Thyroid gland (tissue), 4 donors: Measurements from ENCODE around the gene NUAK2. TPM values are rescaled to one million over a fixed set of nuclear protein-coding genes. Genes with fewer than 3 reads are reported as not detected.

Experiments
- DNase-seq, 2 donors: peaks; one replicate each; pipeline ENCODE4 v3.0.0-alpha.2; 2019
- H3K27ac ChIP-seq, 3 donors: fragments of 200-600 bp; sonication (generic); 1 replicate in 2 of 3; 2 replicates in 1 of 3; pipeline ENCODE4 v1.5.1; 2016 to 2019; ENCODE audit warnings: mild to moderate bottlenecking in 1 of 3, moderate library complexity in 1 of 3
- H3K27me3 ChIP-seq: fragments of 200-600 bp; sonication (generic); one replicate; pipeline ENCODE4 v1.5.1; 2019
- H3K36me3 ChIP-seq, 2 donors: fragments of 200-600 bp; sonication (generic); one replicate each; pipeline ENCODE4 v1.5.1; 2016 to 2019
- H3K4me1 ChIP-seq, 2 donors: fragments of 200-600 bp; sonication (generic); one replicate each; pipeline ENCODE4 v1.5.1; 2017 to 2019
- H3K4me3 ChIP-seq, 3 donors: fragments of 200-600 bp; sonication (generic); replicated peaks in 1 of 3; 1 replicate in 2 of 3; 2 replicates in 1 of 3; pipeline ENCODE4 v1.5.1; 2016; ENCODE audit warnings: mild to moderate bottlenecking in 1 of 3
- H3K9me3 ChIP-seq: fragments of 200-600 bp; sonication (generic); one replicate; pipeline ENCODE4 v1.5.1; 2017
- CTCF ChIP-seq, 6 experiments: fragments of 200-600 bp in 3 of 6; fragments of 450-650 bp in 3 of 6; sonication (generic) in 3 of 6; IDR thresholded peaks; one replicate each; pipeline ENCODE4 v1.5.1; 2016 to 2019; ENCODE audit warnings: antibody characterized with exemption in 6 of 6, mild to moderate bottlenecking in 2 of 6, inconsistent platforms in 1 of 6, moderate library complexity in 1 of 6
- POLR2A ChIP-seq, 2 donors: fragments of 450-650 bp; IDR thresholded peaks; one replicate each; pipeline ENCODE4 v1.6.1; 2017; ENCODE audit warnings: antibody characterized with exemption in 2 of 2, mild to moderate bottlenecking in 2 of 2, moderate library complexity in 1 of 2
- WGBS, 2 donors: methylation state at CpG; one replicate each; pipeline ENCODE4 v1.1.5; 2017; 5-methylcytosine and 5-hydroxymethylcytosine counted together
- intact Hi-C: fragments of 100-400 bp; cut with DNase I; formaldehyde crosslinking; loops from one replicate; pipeline ENCODE4 v1.15.1; 2023
- total RNA-seq, 4 donors: library from RNA; depleted of rRNA; stranded (reverse); fragments of >200 nt; gene quantifications; one replicate each; pipeline ENCODE4 v1.2.3, GENCODE V29; 2016

NUAK2 gene
- total RNA-seq, 4 donors from 2014 or later, result 16.8 to 41.0 (median 26.8) TPM

- no peaks in the 10 kb centered on the region for H3K27me3 ChIP-seq
- no peak overlapping the region for H3K4me3 ChIP-seq
- H3K36me3 ChIP-seq, result no peaks in the 10 kb centered on the region
- H3K27ac ChIP-seq, result peak overlapping the region; percentile 44 to 74 (median 70)
- 57% methylated on average over 5 to 7 of the region's 7 CpGs for WGBS, 2 donors
- H3K9me3 ChIP-seq, result no peaks in the 10 kb centered on the region
- peaks cover 8 to 18% of the 10 kb centered on the region in 2 donors for H3K4me1 ChIP-seq
- TF ChIP-seq POLR2A (IDR thresholded peaks at IDR 0.05), result no peak
- TF ChIP-seq CTCF (IDR thresholded peaks at IDR 0.05), result no peak
- peak in 1 of 2 donors; percentile 17 for DNase-seq
- intact Hi-C loops, result no loop called here
These were observed 15.9 kb upstream of the NUAK2 start for GRCh38 chr1:205337481-205337880.

GRCh38 chr1:205335692-205336091 is 14.1 kb upstream of the NUAK2 start:
- Histone ChIP-seq H3K27ac (no peak overlapping the region), H3K36me3 (no peaks in the 10 kb centered on the region), H3K4me3 (no peak overlapping the region), H3K9me3 (no peaks in the 10 kb centered on the region), H3K4me1 (peaks cover 8 to 18% of the 10 kb centered on the region in 2 donors), H3K27me3 (no peaks in the 10 kb centered on the region)
- 3% methylated on average over 4 of the region's 4 CpGs for WGBS, 2 donors
- TF ChIP-seq POLR2A (IDR thresholded peaks at IDR 0.05) (no peak), CTCF (IDR thresholded peaks at IDR 0.05) (peak; percentile 59 to 98 (median 93))
- DNase-seq, result peak; percentile 84 to 91
- intact Hi-C loops, result no loop called here

GRCh38 chr1:205332015-205332791 is 10.7 kb upstream of the NUAK2 start:
- Histone ChIP-seq H3K4me1 (peaks cover 8 to 38% of the 10 kb centered on the region in 2 donors), H3K27me3 (no peaks in the 10 kb centered on the region), H3K9me3 (no peaks in the 10 kb centered on the region), H3K4me3 (no peak overlapping the region), H3K27ac (peak overlapping the region in 1 of 3 donors; percentile 7), H3K36me3 (no peaks in the 10 kb centered on the region)
- DNase-seq, result no peak
- intact Hi-C loops, result no loop called here
- TF ChIP-seq CTCF (IDR thresholded peaks at IDR 0.05) (no peak), POLR2A (IDR thresholded peaks at IDR 0.05) (no peak)
- WGBS, 2 donors, result 80% methylated on average over 11 of the region's 11 CpGs

GRCh38 chr1:205330150-205330549 is 8.6 kb upstream of the NUAK2 start:
- WGBS, 2 donors, result 4 to 19% methylated on average over 2 of the region's 2 CpGs
- H3K4me3 ChIP-seq, result no peak overlapping the region
- intact Hi-C loops, result no loop called here
- no peak for TF ChIP-seq POLR2A (IDR thresholded peaks at IDR 0.05)
- TF ChIP-seq CTCF (IDR thresholded peaks at IDR 0.05), result no peak
- peak overlapping the region; percentile 8 to 54 (median 47) for H3K27ac ChIP-seq
- H3K36me3 ChIP-seq, result no peaks in the 10 kb centered on the region
- H3K27me3 ChIP-seq, result no peaks in the 10 kb centered on the region
- no peaks in the 10 kb centered on the region for H3K9me3 ChIP-seq
- DNase-seq, result peak; percentile 77 to 83
- peaks cover 5 to 31% of the 10 kb centered on the region in 2 donors for H3K4me1 ChIP-seq

- TF ChIP-seq CTCF (IDR thresholded peaks at IDR 0.05), result no peak
- TF ChIP-seq POLR2A (IDR thresholded peaks at IDR 0.05), result no peak
- Histone ChIP-seq H3K9me3 (no peaks in the 10 kb centered on the region), H3K4me1 (peaks cover 5 to 34% of the 10 kb centered on the region in 2 donors), H3K27me3 (no peaks in the 10 kb centered on the region), H3K27ac (peak overlapping the region; percentile 8 to 54 (median 47)), H3K4me3 (no peak overlapping the region), H3K36me3 (no peaks in the 10 kb centered on the region)
- WGBS, 2 donors, result 78 to 85% methylated on average over 4 to 5 of the region's 5 CpGs
- DNase-seq, result peak; percentile 37 to 53
- intact Hi-C loops, result no loop called here
These were observed 8.2 kb upstream of the NUAK2 start for GRCh38 chr1:205329719-205330118.
